Body of pancreas (tissue), 4 donors: ENCODE measurements around the gene TMEM182.

ENCODE experiments used
- POLR2A ChIP-seq, 3 donors: fragments of 450-650 bp; IDR thresholded peaks; one replicate each; pipeline ENCODE4 v1.6.1; 2016; ENCODE audit warnings: antibody characterized with exemption in 3 of 3, mild to moderate bottlenecking in 2 of 3
- TF ChIP-seq, protein P1 (sequence below), 7 experiments: fragments of 450-650 bp in 4 of 7; fragments of 200-600 bp in 3 of 7; sonication (generic) in 3 of 7; IDR thresholded peaks; one replicate each; pipeline ENCODE4 v1.5.1; 2016 to 2019; ENCODE audit warnings: antibody characterized with exemption in 7 of 7

- TF ChIP-seq, protein P1, sequence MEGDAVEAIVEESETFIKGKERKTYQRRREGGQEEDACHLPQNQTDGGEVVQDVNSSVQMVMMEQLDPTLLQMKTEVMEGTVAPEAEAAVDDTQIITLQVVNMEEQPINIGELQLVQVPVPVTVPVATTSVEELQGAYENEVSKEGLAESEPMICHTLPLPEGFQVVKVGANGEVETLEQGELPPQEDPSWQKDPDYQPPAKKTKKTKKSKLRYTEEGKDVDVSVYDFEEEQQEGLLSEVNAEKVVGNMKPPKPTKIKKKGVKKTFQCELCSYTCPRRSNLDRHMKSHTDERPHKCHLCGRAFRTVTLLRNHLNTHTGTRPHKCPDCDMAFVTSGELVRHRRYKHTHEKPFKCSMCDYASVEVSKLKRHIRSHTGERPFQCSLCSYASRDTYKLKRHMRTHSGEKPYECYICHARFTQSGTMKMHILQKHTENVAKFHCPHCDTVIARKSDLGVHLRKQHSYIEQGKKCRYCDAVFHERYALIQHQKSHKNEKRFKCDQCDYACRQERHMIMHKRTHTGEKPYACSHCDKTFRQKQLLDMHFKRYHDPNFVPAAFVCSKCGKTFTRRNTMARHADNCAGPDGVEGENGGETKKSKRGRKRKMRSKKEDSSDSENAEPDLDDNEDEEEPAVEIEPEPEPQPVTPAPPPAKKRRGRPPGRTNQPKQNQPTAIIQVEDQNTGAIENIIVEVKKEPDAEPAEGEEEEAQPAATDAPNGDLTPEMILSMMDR (IDR thresholded peaks at IDR 0.05): peak in 2 of 7 experiments; percentile 33 to 36
- TF ChIP-seq POLR2A (IDR thresholded peaks at IDR 0.05): peak; percentile 59 to 88 (median 84)
These were observed 25.1 kb upstream of the TMEM182 start for GRCh38 chr2:102736410-102737409.
